ENCODE results near the gene HSF5. TPM values are rescaled to one million over a fixed set of nuclear protein-coding genes. Genes with fewer than 3 reads are reported as not detected.

HSF5 gene
- total and polyA plus RNA-seq, 2 of the 13 experiments (the other 11 are each of a cell fraction or from before 2014, with no cell fraction given) = not detected

DNA sequence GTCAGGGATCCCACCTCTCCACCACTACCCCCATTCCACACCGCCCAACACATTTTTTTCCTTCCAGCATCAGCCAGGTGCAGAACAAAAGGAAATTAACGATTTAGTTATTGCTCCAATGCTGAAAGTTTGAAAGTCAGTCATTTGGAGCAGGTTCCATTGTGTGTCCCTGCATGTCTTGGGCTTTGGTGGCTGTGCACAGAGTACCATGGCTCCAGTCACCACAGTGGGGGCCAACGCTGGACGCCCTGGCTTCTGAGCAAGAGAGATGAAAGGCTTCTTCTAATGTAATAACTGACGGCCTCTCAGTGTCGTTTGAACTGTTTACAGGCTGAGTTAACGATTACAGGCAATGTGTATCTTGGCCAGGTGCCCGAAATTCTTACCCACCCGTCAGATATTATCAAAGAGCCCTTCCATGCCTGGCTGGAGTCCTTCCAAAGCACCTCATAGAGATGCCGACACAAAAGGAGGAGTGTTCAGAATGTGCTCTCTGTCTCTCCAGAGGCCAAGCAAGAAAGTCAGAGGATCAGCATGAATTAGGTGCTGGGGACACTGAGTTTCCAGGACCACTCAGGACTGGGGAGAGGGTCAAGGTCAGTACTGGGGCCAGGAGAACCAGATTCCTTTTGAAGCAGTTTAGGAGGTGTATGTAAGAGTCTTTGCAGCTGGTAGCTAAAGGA lies 96.8 kb downstream of the HSF5 start (continued):
- TF ChIP-seq, protein P1, sequence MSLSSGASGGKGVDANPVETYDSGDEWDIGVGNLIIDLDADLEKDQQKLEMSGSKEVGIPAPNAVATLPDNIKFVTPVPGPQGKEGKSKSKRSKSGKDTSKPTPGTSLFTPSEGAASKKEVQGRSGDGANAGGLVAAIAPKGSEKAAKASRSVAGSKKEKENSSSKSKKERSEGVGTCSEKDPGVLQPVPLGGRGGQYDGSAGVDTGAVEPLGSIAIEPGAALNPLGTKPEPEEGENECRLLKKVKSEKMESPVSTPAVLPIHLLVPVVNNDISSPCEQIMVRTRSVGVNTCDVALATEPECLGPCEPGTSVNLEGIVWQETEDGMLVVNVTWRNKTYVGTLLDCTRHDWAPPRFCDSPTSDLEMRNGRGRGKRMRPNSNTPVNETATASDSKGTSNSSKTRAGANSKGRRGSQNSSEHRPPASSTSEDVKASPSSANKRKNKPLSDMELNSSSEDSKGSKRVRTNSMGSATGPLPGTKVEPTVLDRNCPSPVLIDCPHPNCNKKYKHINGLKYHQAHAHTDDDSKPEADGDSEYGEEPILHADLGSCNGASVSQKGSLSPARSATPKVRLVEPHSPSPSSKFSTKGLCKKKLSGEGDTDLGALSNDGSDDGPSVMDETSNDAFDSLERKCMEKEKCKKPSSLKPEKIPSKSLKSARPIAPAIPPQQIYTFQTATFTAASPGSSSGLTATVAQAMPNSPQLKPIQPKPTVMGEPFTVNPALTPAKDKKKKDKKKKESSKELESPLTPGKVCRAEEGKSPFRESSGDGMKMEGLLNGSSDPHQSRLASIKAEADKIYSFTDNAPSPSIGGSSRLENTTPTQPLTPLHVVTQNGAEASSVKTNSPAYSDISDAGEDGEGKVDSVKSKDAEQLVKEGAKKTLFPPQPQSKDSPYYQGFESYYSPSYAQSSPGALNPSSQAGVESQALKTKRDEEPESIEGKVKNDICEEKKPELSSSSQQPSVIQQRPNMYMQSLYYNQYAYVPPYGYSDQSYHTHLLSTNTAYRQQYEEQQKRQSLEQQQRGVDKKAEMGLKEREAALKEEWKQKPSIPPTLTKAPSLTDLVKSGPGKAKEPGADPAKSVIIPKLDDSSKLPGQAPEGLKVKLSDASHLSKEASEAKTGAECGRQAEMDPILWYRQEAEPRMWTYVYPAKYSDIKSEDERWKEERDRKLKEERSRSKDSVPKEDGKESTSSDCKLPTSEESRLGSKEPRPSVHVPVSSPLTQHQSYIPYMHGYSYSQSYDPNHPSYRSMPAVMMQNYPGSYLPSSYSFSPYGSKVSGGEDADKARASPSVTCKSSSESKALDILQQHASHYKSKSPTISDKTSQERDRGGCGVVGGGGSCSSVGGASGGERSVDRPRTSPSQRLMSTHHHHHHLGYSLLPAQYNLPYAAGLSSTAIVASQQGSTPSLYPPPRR (CRISPR knock-in tag; IDR thresholded peaks at IDR 0.05; ENCODE audit: borderline replicate concordance) = peak; percentile 99
- TF ChIP-seq CBX5 (CRISPR knock-in tag; IDR thresholded peaks at IDR 0.05; ENCODE audit: borderline replicate concordance) (peak; percentile 97), KDM3A (CRISPR knock-in tag; IDR thresholded peaks at IDR 0.05; ENCODE audit: low read depth) (peak; percentile 95; the same call in 1 of the 2 replicates), ZFP36L2 (CRISPR knock-in tag; IDR thresholded peaks at IDR 0.05) (peak; percentile 90; the same call in 1 of the 2 replicates), HNF4G (IDR thresholded peaks at IDR 0.05; ENCODE audit: borderline replicate concordance, low read depth, low read length) (peak; percentile 77; the same call in 1 of the 2 replicates), HNF4G (CRISPR knock-in tag; IDR thresholded peaks at IDR 0.05; ENCODE audit: borderline replicate concordance, low read depth) (peak; percentile 82), POLR2A (IDR thresholded peaks at IDR 0.05; ENCODE audit: insufficient read depth in 1 of 2, low read depth in 2 of 2, low read length in 2 of 2) (peak; percentile 86 to 95), GLI4 (CRISPR knock-in tag; IDR thresholded peaks at IDR 0.05; ENCODE audit: borderline replicate concordance) (peak; percentile 61; the same call in 1 of the 2 replicates), TP53 (CRISPR knock-in tag; conservative IDR thresholded peaks at IDR 0.05) (peak; percentile 88; the same call in 1 of the 2 replicates), ZBTB3 (CRISPR knock-in tag; IDR thresholded peaks at IDR 0.05; ENCODE audit: borderline replicate concordance, low read depth) (peak; percentile 93), CCDC6 (CRISPR knock-in tag; IDR thresholded peaks at IDR 0.05) (peak; percentile 98), ZBTB42 (CRISPR knock-in tag; IDR thresholded peaks at IDR 0.05) (peak; percentile 75; the same call in 1 of the 2 replicates), PAWR (CRISPR knock-in tag; IDR thresholded peaks at IDR 0.05; ENCODE audit: borderline replicate concordance) (0 out of 2 replicates have a peak, but pooled peaks have one; percentile 92), ZNF556 (CRISPR knock-in tag; IDR thresholded peaks at IDR 0.05; ENCODE audit: borderline replicate concordance) (peak; percentile 99), ZNF33A (CRISPR knock-in tag; IDR thresholded peaks at IDR 0.05; ENCODE audit: borderline replicate concordance) (peak; percentile 52; the same call in 1 of the 2 replicates), NFIC (IDR thresholded peaks at IDR 0.05; ENCODE audit: low read length) (peak; percentile 100)
- TF ChIP-seq, protein P2, sequence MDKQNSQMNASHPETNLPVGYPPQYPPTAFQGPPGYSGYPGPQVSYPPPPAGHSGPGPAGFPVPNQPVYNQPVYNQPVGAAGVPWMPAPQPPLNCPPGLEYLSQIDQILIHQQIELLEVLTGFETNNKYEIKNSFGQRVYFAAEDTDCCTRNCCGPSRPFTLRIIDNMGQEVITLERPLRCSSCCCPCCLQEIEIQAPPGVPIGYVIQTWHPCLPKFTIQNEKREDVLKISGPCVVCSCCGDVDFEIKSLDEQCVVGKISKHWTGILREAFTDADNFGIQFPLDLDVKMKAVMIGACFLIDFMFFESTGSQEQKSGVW (CRISPR knock-in tag; IDR thresholded peaks at IDR 0.05; ENCODE audit: borderline replicate concordance) = no peak
- TF ChIP-seq, protein P3, sequence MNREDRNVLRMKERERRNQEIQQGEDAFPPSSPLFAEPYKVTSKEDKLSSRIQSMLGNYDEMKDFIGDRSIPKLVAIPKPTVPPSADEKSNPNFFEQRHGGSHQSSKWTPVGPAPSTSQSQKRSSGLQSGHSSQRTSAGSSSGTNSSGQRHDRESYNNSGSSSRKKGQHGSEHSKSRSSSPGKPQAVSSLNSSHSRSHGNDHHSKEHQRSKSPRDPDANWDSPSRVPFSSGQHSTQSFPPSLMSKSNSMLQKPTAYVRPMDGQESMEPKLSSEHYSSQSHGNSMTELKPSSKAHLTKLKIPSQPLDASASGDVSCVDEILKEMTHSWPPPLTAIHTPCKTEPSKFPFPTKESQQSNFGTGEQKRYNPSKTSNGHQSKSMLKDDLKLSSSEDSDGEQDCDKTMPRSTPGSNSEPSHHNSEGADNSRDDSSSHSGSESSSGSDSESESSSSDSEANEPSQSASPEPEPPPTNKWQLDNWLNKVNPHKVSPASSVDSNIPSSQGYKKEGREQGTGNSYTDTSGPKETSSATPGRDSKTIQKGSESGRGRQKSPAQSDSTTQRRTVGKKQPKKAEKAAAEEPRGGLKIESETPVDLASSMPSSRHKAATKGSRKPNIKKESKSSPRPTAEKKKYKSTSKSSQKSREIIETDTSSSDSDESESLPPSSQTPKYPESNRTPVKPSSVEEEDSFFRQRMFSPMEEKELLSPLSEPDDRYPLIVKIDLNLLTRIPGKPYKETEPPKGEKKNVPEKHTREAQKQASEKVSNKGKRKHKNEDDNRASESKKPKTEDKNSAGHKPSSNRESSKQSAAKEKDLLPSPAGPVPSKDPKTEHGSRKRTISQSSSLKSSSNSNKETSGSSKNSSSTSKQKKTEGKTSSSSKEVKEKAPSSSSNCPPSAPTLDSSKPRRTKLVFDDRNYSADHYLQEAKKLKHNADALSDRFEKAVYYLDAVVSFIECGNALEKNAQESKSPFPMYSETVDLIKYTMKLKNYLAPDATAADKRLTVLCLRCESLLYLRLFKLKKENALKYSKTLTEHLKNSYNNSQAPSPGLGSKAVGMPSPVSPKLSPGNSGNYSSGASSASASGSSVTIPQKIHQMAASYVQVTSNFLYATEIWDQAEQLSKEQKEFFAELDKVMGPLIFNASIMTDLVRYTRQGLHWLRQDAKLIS (CRISPR knock-in tag; IDR thresholded peaks at IDR 0.05) = peak; percentile 97
- TF ChIP-seq, protein P4, sequence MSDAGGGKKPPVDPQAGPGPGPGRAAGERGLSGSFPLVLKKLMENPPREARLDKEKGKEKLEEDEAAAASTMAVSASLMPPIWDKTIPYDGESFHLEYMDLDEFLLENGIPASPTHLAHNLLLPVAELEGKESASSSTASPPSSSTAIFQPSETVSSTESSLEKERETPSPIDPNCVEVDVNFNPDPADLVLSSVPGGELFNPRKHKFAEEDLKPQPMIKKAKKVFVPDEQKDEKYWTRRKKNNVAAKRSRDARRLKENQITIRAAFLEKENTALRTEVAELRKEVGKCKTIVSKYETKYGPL (CRISPR knock-in tag; IDR thresholded peaks at IDR 0.05) = 0 out of 2 replicates have a peak, but pooled peaks have one; percentile 46

All from HepG2 (cell line).